ENCODE data around the gene RPA3. TPM values are rescaled to one million over a fixed set of nuclear protein-coding genes. Genes with fewer than 3 reads are reported as not detected.

Gene RPA3
- total RNA-seq, 1 donor = 44.2 TPM

DNA sequence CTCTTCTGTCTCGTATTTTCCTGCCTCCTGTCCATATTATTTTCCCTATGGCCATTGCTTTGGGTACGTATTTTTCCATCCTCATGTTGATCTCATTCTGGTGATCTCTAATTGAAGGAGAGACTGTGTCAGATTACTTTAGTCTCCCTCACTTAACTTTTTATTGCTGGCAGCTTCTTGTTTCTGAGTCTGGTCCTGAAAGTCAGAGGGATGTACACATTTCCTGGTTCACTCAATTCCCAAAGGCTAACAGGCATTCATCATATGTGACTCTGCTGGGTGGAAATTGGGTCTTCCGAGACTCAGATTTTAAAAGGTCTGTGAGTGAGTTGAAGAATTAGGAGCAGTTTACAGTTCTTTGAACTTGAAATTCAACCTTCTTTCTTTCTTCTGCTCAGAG is 66.9 kb downstream of the RPA3 start:
- DNase-seq (ENCODE audit: low read depth) = no peak
- H3K4me3 ChIP-seq (ENCODE audit: low read depth, low read length) = no peak overlapping the region
- TF ChIP-seq CTCF (IDR thresholded peaks at IDR 0.05; ENCODE audit: insufficient read depth, low read length) = no peak

DNA sequence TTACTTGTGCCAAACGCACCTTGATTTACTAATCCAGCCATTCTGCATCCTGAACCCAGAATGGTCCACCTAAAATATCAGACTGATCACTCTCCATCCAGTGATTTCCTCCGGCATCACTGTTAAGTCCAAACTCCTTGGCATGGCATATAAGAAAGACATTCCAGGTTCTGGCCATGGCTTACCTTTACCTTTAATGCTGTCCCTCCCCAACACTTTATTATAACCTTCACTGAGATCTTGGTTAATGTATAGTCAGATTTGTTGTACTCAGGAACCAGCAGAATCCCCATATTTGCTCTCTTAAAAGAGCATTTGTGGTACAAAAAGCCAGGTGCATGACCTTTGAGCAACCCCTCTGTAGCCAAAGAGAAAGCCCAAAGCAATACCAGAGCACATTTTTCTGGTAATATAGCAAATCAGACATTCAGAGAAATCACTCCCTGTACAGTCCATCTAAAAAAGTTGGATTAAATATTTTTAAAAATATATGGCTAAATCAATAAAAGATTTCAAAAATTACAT is 67.7 kb downstream of the RPA3 start:
- DNase-seq (ENCODE audit: low read depth) = no peak
- no peak for TF ChIP-seq CTCF (IDR thresholded peaks at IDR 0.05; ENCODE audit: insufficient read depth, low read length)
- no peak overlapping the region for H3K4me3 ChIP-seq (ENCODE audit: low read depth, low read length)

DNA sequence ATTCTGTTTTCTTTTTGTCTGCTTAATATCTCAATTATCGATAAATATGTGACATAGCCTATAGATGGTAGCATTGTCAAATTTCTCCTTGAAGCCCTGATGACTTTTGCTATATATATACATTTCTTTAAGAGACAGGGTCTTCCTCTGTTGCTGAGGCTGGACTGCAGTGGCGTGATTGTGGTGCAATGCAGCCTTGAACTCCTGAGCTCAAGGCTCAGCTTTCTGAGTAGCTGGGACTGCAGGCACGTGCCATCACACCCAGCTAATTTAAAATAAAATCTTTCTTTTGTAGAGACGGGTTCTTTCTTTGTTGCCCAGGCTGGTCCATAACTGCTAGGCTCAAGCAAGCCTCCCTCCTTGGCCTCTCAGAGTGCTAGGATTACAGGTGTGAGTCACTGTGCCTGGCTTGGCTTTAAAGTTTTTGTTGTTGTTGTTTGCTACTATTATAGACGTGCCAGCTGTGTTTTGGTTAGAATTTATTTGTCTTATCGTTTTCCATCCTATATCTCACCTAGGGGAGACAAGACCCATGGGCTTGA is 70.8 kb downstream of the RPA3 start:
- no peak for DNase-seq (ENCODE audit: low read depth)

DNA sequence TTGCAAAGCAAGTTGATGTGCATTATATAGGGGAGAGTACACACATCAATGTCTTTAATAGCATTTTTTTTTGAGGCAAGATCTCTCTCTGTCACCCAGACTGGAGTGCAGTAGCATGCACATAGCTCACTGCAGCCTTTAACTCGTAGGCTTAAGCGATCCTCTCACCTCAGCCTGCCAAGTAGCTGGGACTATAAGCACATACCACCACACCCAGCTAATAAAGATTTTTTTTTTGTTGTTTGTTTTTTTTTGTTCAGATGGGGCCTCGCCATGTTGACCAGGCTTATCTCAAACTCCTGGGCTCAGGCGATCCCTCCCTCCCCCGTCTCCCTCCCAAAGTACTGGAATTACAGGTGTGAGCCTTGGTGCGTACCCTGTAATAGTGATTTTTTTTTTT is 76.3 kb downstream of the RPA3 start:
- peak overlapping the region; percentile 98 for H3K4me3 ChIP-seq (ENCODE audit: low read depth, low read length)
- TF ChIP-seq CTCF (IDR thresholded peaks at IDR 0.05; ENCODE audit: insufficient read depth, low read length) = no peak
- no peak for DNase-seq (ENCODE audit: low read depth)

More for the DNA sequence above, 70.8 kb downstream of the RPA3 start:
- H3K4me3 ChIP-seq (ENCODE audit: low read depth, low read length) = no peak overlapping the region
- no peak for TF ChIP-seq CTCF (IDR thresholded peaks at IDR 0.05; ENCODE audit: insufficient read depth, low read length)

- DNase-seq (ENCODE audit: low read depth) = peak; percentile 44
- no peak for TF ChIP-seq CTCF (IDR thresholded peaks at IDR 0.05; ENCODE audit: insufficient read depth, low read length)
- peak overlapping the region; percentile 98 for H3K4me3 ChIP-seq (ENCODE audit: low read depth, low read length)
Measured at GRCh38 chr7:7641129-7641663, 77.2 kb downstream of the RPA3 start.

- no peak for TF ChIP-seq CTCF (IDR thresholded peaks at IDR 0.05; ENCODE audit: insufficient read depth, low read length)
- peak; percentile 98 for DNase-seq (ENCODE audit: low read depth)
Measured at GRCh38 chr7:7640221-7641128, 77.9 kb downstream of the RPA3 start, which contains the start of gene UMAD1. TSS of gene UMAD1 (plus strand) at chr7:7640752. CDS start at chr7:7673372, 32,620 bp downstream.

More at GRCh38 chr7:7640221-7641128, 77.9 kb downstream of the RPA3 start, which contains the start of gene UMAD1:
- H3K4me3 ChIP-seq (ENCODE audit: low read depth, low read length) = peak within 1 kb of the TSS; percentile 98

All from fibroblast of the aortic adventitia (primary cell).